Immature natural killer cell (primary cell): ENCODE measurements around the gene PALLD. TPM values are rescaled to one million over a fixed set of nuclear protein-coding genes. Genes with fewer than 3 reads are reported as not detected.

ENCODE experiments used
- DNase-seq, 3 donors: peaks; one replicate each; pipeline ENCODE4 v3.0.0; 2022; ENCODE audit warnings: mixed read lengths in 1 of 3
- H3K27ac Mint-ChIP-seq, 6 donors: one replicate each; pipeline ENCODE4 v1.8.0; 2020; ENCODE audit warnings: mixed read lengths in 6 of 6, mild to moderate bottlenecking in 5 of 6, inconsistent platforms in 4 of 6, moderate library complexity in 3 of 6
- H3K27me3 Mint-ChIP-seq, 3 donors: one replicate each; pipeline ENCODE4 v1.8.0; 2020 to 2021; ENCODE audit warnings: low read depth in 3 of 3, mild to moderate bottlenecking in 3 of 3, mixed read lengths in 3 of 3, moderate library complexity in 3 of 3, inconsistent platforms in 1 of 3
- H3K36me3 Mint-ChIP-seq, 3 donors: one replicate each; pipeline ENCODE4 v1.8.0; 2020; ENCODE audit warnings: mixed read lengths in 3 of 3, inconsistent platforms in 2 of 3, mild to moderate bottlenecking in 2 of 3
- H3K4me1 Mint-ChIP-seq, 2 donors: one replicate each; pipeline ENCODE4 v1.8.0; 2020; ENCODE audit warnings: inconsistent platforms in 2 of 2, mild to moderate bottlenecking in 2 of 2, mixed read lengths in 2 of 2, moderate library complexity in 1 of 2
- H3K4me3 Mint-ChIP-seq, 5 donors: one replicate each; pipeline ENCODE4 v1.8.0; 2020; ENCODE audit warnings: mild to moderate bottlenecking in 5 of 5, mixed read lengths in 5 of 5, inconsistent platforms in 3 of 5, moderate library complexity in 3 of 5
- H3K9me3 Mint-ChIP-seq, 6 donors: one replicate each; pipeline ENCODE4 v1.8.0; 2020; ENCODE audit warnings: mild to moderate bottlenecking in 6 of 6, mixed read lengths in 6 of 6, inconsistent platforms in 4 of 6, moderate library complexity in 3 of 6
- polyA plus RNA-seq, 3 donors: library from polyadenylated mRNA; unstranded; fragments of 300-500 nt; fragmentation: Illumina TruSeq; gene quantifications; one replicate each; pipeline ENCODE4 v1.2.3, GENCODE V29; 2021

The PALLD gene
- polyA plus RNA-seq, 3 donors from 2014 or later: 7.4 to 20.8 (median 15.8) TPM

DNA sequence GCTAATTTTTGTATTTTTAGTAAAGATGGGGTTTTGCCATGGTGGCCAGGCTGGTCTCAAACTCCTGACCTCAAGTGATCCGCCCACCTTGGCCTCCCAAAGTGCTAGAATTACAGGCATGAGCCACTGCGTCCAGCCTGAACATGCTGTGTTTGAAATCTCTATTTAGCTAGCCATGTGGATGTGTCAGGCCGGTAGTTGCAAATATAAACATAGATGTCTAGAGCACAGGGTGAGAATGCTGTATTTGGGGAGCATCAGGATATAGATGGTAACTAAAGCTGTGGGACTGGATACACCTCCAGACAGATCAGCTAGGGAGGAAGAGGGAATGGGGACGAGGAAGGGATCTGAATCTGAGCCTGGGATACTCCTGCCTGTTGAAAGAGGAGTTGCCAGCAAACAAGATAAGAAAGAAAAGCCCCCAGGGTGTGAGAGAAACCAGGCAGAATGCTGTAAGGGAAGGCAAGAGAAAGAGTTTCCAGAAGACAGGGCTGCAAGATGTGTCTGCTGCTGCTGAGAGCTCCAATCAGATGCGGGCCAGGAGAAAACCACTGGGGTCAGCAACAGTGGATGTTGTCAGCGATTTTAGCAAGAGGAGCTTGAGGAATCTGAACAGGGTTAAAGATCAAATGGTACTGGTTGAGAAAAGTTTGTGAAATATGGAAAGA is 177.4 kb downstream of the PALLD start:
- no peaks in the 10 kb centered on the region for H3K36me3 Mint-ChIP-seq
- peaks cover 0 to 6% (median 2%) of the 10 kb centered on the region in 3 donors for H3K27me3 Mint-ChIP-seq
- no peaks in the 10 kb centered on the region for H3K9me3 Mint-ChIP-seq
- no peak for DNase-seq
- H3K4me3 Mint-ChIP-seq: no peak overlapping the region
- H3K27ac Mint-ChIP-seq: no peak overlapping the region
- H3K4me1 Mint-ChIP-seq: peaks cover 0 to 1% of the 10 kb centered on the region in 2 donors

DNA sequence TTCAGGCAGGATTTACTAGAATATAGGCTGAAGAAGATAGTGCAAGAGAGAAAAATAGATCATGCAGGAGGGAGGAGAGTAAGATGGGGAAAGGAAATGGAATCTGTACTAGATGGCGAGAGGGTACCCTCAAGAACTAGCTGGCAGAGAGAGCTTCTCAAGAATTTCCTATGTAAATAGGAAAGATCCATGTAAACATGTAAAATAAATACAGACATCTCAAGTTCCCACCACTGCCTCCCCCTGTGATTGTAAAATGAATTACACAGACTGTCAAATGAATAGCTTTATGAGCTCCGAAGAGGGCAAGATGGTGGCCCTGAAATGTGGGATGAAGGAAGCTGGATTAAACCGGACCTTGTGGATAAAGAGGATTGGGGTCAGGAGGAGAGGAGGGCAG is 178.0 kb downstream of the PALLD start:
- Mint-ChIP-seq H3K36me3 (no peaks in the 10 kb centered on the region), H3K4me1 (peaks cover 0 to 1% of the 10 kb centered on the region in 2 donors), H3K4me3 (no peak overlapping the region), H3K9me3 (no peaks in the 10 kb centered on the region), H3K27me3 (peaks cover 0 to 6% (median 2%) of the 10 kb centered on the region in 3 donors), H3K27ac (no peak overlapping the region)
- no peak for DNase-seq

DNA sequence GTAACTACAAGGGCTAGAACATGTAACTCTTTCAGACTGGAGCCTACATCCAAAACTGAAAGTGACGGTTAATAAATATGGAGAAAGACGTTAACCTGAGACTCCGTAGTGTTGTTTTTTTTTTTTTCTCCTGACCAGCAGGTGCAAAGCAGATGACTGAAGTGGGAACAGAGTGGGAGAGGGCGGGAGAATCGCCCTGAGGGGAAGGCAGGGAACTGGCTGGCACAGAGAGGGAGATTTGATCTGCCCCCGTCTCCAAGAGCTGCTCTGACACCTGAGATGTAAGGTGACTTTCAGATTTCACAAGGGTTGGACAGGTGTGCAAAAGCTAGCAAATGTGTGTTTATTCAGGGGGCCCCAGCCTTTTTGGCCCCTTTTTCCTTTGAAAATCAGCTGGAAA is 180.2 kb downstream of the PALLD start:
- Mint-ChIP-seq H3K27me3 (peaks cover 0 to 6% (median 2%) of the 10 kb centered on the region in 3 donors), H3K9me3 (no peaks in the 10 kb centered on the region), H3K36me3 (no peaks in the 10 kb centered on the region), H3K4me3 (no peak overlapping the region), H3K27ac (no peak overlapping the region), H3K4me1 (peaks cover 0 to 1% of the 10 kb centered on the region in 2 donors)
- DNase-seq: no peak

DNA sequence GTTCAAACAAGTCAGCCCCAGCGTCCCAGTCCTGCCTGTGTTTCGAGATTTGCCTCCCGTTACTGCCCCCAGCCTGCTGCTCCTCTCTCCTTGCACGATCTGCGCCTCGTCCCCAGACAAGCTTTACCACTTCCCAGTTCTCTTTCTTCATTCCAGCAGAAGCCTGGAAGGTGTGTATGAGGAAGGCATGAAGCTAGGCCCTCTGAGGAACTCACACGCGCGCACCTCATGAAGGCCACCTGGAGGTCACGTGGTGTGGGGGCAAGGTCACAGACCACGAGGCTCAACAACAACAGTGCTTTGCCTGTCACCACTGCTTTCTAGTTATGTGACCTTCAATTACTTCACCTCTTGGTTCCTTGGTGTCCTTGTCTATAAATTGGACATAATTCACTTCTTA is 181.0 kb downstream of the PALLD start:
- Mint-ChIP-seq H3K4me1 (peaks cover 0 to 1% of the 10 kb centered on the region in 2 donors), H3K36me3 (no peaks in the 10 kb centered on the region), H3K27ac (no peak overlapping the region), H3K27me3 (peaks cover 0 to 6% (median 2%) of the 10 kb centered on the region in 3 donors), H3K4me3 (no peak overlapping the region), H3K9me3 (no peaks in the 10 kb centered on the region)
- DNase-seq: no peak

DNA sequence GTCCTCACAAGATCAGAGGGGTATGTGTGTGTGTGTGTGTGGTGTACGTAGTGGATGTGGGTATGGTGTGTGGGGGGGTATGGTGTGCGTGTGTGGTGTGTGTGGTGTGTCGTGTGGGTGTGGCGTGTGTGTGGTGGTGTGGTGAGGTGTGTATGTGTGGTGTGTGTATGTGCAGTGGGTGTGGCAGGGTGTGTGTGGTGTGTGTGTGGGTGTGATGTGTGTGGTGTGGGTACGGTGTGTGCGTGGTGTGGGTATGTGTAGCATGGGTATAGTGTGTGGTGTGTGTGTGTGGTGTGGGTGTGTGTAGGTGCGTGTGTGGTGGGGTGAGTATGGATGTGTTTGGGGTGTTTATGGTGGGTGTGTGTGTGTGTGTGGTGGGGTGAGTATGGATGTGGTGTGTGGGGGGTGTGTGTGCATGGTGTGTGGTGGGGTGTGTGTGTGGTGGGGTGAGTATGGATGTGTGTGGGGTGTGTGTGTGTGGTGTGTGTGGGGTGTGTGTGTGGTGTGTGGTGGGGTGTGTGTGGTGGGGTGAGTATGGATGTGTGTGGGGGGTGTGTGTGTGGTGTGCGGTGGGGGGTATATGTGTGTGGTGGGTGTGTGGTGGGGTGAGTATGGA is 182.0 kb downstream of the PALLD start:
- H3K27ac Mint-ChIP-seq: peak overlapping the region in 1 of 6 donors; percentile 20
- H3K27me3 Mint-ChIP-seq: peaks cover 0 to 6% (median 2%) of the 10 kb centered on the region in 3 donors
- H3K9me3 Mint-ChIP-seq: no peaks in the 10 kb centered on the region
- peaks cover 0 to 1% of the 10 kb centered on the region in 2 donors for H3K4me1 Mint-ChIP-seq
- DNase-seq: no peak
- peak overlapping the region in 1 of 5 donors; percentile 5 for H3K4me3 Mint-ChIP-seq
- H3K36me3 Mint-ChIP-seq: no peaks in the 10 kb centered on the region

DNA sequence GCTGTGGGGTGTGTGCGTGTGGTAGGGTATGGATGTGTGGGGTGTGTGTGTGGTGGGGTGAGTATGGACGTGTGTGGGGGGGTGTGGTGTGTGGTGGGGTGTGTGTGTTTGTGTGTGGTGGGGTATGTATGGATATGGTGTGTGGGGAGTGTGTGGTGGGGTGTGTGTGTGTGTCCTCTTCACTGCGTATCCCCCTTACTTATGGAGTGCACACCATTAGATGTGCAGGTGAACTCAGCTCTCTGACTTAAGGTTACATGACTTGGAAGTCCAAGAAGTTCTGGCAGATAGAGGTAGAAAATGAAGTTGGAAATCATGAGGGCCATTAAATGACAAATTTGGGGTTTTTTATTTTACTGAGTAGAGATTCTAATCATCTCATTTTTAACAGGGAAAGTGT is 182.5 kb downstream of the PALLD start:
- no peak for DNase-seq
- peaks cover 0 to 6% (median 2%) of the 10 kb centered on the region in 3 donors for H3K27me3 Mint-ChIP-seq
- H3K9me3 Mint-ChIP-seq: no peaks in the 10 kb centered on the region

DNA sequence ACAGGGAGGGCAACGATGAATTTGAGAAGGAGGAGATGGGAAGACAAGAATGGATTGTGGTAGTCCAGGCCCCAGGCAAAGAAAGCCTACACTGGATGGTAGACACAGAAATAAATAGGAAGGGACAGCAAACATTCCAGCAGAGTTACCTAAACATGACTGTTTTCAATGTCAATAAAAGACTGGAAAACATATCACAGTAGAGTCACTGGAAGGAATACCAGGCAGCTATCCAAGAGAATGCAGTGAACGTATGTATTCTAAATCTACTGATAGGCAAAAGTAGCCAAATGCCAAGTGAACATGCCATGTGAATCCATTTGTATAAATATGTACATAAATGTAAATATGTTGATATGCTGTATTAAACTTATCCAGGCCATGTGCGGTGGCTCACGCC is 183.0 kb downstream of the PALLD start:
- peaks cover 0 to 6% (median 2%) of the 10 kb centered on the region in 3 donors for H3K27me3 Mint-ChIP-seq
- no peak overlapping the region for H3K4me3 Mint-ChIP-seq
- no peaks in the 10 kb centered on the region for H3K9me3 Mint-ChIP-seq
- peaks cover 0 to 1% of the 10 kb centered on the region in 2 donors for H3K4me1 Mint-ChIP-seq
- H3K36me3 Mint-ChIP-seq: no peaks in the 10 kb centered on the region
- no peak overlapping the region for H3K27ac Mint-ChIP-seq
- DNase-seq: no peak

More for the DNA sequence above, 182.5 kb downstream of the PALLD start:
- Mint-ChIP-seq H3K36me3 (no peaks in the 10 kb centered on the region), H3K27ac (peak overlapping the region in 1 of 6 donors; percentile 6), H3K4me3 (no peak overlapping the region), H3K4me1 (peaks cover 0 to 1% of the 10 kb centered on the region in 2 donors)

DNA sequence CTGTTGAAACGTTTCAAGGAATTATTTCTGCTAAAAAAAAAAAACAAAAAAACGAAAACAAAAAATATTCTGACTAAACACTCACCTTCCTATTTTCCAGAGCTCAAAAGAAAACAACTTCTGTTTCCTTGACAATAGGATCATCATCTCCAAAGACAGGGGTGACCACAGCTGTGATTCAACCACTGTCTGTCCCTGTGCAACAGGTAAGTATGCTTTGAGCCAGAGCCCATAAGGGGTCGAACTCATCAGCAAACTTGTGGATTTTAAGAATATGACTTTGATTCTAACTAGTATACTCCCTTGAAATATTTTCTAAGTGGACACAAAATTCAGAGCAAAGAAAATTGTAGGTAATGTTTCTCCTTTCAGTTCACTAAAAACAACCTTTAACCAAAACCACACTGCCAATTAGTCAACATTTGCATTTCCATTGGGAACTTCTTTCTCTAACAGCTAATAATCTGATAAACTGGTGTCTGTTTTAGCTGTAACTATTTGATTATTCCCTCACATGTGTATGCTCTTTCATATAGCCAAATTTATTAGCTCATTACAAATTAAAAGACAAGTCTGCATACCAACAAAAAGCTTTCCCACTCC is 186.1 kb downstream of the PALLD start:
- no peak for DNase-seq
- Mint-ChIP-seq H3K4me1 (peaks cover 0 to 1% of the 10 kb centered on the region in 2 donors), H3K27ac (no peak overlapping the region), H3K9me3 (no peaks in the 10 kb centered on the region), H3K4me3 (no peak overlapping the region), H3K36me3 (no peaks in the 10 kb centered on the region), H3K27me3 (peaks cover 0 to 4% (median 2%) of the 10 kb centered on the region in 3 donors)

DNA sequence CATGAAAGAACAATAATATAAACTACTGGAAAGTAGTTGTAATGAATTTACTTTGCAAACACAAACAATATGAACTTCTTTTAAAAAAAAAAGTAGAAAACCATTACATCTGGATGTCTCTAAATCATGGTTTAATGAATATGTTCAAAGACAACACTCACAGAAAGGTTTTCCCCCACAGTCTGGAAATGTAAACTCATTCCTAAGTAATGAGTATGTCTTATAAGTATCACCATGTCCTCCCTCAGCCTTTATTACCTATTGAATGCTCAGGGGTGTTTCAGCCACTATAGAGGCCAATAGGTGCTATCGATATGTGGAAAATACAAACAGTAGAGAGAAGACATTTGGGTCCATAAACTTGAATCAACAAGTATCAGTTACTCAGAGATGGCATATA is 186.7 kb downstream of the PALLD start:
- Mint-ChIP-seq H3K27ac (no peak overlapping the region), H3K36me3 (no peaks in the 10 kb centered on the region), H3K27me3 (peaks cover 0 to 2% (median 0%) of the 10 kb centered on the region in 3 donors), H3K4me3 (no peak overlapping the region), H3K9me3 (no peaks in the 10 kb centered on the region), H3K4me1 (peaks cover 0 to 1% of the 10 kb centered on the region in 2 donors)
- no peak for DNase-seq

DNA sequence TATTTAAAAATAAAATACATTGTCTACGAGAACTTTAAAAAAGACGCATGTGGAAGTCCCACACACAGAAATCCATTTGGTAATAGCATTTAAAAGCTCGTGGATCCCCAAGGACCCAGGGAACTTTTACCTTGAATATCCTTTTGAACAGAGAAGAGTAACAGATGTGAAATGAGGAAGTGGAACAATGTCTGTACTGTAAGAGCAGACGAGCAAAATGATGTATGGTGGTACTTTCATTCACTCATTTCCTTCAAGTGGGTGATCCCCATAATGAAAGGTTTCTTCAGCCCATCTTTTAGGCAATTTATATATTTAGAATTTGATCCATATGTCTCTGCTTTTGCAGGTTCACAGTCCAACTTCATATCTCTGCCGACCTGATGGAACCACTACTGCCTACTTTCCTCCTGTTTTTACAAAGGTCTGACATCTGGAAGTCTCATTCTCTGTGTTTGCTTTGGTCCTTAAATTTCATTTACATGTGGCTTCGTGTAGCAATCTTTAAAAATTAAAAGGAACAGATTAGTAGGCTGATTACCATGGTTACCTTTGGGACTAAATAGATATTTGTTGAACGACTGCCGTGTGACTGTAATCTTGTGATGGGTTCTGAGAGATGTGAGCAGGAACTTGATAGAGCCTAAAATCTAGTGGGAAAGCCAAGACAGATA is 188.4 kb downstream of the PALLD start:
- DNase-seq: no peak
- Mint-ChIP-seq H3K36me3 (no peaks in the 10 kb centered on the region), H3K27me3 (peaks cover 0 to 2% (median 0%) of the 10 kb centered on the region in 3 donors), H3K4me1 (no peaks in the 10 kb centered on the region), H3K9me3 (no peaks in the 10 kb centered on the region), H3K27ac (no peak overlapping the region), H3K4me3 (no peak overlapping the region)

DNA sequence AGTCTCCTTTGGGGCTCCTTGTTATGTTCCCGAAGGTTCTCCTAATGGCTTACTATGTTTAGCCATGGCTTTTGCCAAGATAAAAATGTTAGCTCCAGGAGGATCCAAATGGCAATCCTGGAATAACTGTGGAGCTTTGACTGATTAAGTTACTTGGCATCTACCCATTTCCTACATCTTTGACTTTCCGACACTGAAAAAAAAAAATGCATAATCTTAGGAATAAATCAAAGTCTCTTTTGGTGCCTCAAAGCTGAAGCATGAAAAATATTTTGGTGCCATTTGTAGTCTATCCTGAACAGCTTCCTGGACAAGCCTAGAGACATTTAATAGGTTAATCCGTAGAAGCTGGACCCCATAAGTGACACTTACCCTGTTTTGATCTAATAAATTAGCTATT is 191.7 kb downstream of the PALLD start:
- H3K27me3 Mint-ChIP-seq: peaks cover 0 to 3% (median 0%) of the 10 kb centered on the region in 3 donors
- H3K4me1 Mint-ChIP-seq: no peaks in the 10 kb centered on the region

DNA sequence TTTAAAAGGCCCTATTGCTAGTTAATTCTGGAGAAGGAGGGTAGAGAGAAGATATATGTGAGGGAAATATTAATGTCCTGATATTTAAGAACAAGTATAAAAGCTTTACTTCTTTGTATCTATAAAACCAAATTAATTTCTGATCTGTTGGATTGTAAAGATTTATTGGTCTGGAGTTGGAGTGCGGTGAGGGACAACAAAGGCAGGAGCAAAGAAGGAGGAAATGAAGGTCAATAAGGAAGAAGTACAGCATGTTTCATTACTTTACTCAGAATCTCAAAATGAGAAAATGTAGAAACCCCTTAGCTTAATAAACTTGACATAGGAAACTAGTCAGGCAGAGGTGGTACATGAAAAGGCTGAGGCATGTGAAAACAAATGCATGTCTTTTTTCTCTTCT is 192.9 kb downstream of the PALLD start:
- Mint-ChIP-seq H3K4me3 (no peak overlapping the region), H3K27me3 (peaks cover 0 to 7% (median 0%) of the 10 kb centered on the region in 3 donors), H3K36me3 (no peaks in the 10 kb centered on the region), H3K9me3 (no peaks in the 10 kb centered on the region), H3K4me1 (no peaks in the 10 kb centered on the region), H3K27ac (no peak overlapping the region)
- DNase-seq: no peak

More for the DNA sequence above, 191.7 kb downstream of the PALLD start:
- Mint-ChIP-seq H3K27ac (no peak overlapping the region), H3K4me3 (no peak overlapping the region), H3K9me3 (no peaks in the 10 kb centered on the region), H3K36me3 (no peaks in the 10 kb centered on the region)
- no peak for DNase-seq

DNA sequence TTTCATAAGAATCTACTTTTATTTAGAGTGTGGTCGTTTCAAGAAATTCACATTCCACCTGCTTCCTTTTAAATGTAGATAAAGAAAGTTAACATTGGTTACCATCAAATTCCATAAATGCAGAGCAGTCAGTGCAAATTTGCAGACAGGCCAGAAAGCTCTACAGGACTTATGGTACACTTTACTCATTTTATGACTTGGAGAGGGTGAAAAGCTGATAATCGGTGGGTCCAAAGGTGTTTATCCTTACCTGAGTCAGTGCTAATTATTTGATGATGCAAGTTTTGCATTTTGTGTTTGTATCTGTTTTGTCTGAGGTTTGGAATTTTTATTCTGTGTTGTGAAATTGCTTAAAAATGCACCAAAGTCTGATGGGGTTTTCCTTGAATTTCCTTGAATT is 193.3 kb downstream of the PALLD start:
- Mint-ChIP-seq H3K4me3 (no peak overlapping the region), H3K9me3 (no peaks in the 10 kb centered on the region)

More for the DNA sequence above, 193.3 kb downstream of the PALLD start:
- Mint-ChIP-seq H3K36me3 (no peaks in the 10 kb centered on the region), H3K27ac (no peak overlapping the region), H3K4me1 (no peaks in the 10 kb centered on the region), H3K27me3 (peaks cover 0 to 7% (median 0%) of the 10 kb centered on the region in 3 donors)
- no peak for DNase-seq
